IPS DF 4.7 (cell line): ENCODE measurements around the gene ALPL.

Source experiments
- DNase-seq: peaks from one replicate; pipeline ENCODE4 v3.0.0-alpha.2; 2013; ENCODE audit warnings: low spot score; ENCODE audit errors: extremely low read depth

ALPL gene

DNA sequence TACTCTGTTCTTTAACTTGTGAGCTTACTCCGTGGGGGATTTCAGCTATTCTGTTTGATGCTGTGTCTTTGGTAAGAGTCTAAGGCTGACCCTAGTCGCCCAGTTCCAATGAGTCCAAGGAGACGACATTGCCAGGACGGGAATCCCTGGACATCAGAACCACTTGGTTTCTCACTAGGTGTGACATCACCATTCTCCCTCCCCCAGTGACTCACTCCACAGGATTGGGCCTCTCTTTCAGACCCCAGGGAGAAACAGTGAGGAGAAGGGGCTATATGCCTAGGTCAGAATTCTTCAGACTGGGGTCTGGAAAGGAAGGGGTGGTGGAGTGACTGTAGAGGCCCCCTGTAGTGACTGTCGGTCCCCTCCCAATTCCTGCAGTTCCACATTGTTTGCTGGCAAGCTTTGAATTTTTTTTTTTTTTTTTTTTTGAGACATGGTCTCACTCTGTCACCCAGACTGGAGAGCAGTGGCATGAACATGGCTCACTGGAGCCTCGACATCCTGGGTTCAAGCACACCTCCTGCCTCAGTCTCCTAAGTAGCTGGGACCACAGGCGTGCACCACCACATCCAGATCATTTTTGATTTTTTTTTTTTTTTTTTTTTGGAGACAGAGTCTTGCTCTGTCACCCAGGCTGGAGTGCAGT, 21.3 kb downstream of the ALPL start:
- DNase-seq: no peak

- DNase-seq: no peak
These were observed 22.0 kb downstream of the ALPL start for GRCh38 chr1:21531241-21531640.

DNA sequence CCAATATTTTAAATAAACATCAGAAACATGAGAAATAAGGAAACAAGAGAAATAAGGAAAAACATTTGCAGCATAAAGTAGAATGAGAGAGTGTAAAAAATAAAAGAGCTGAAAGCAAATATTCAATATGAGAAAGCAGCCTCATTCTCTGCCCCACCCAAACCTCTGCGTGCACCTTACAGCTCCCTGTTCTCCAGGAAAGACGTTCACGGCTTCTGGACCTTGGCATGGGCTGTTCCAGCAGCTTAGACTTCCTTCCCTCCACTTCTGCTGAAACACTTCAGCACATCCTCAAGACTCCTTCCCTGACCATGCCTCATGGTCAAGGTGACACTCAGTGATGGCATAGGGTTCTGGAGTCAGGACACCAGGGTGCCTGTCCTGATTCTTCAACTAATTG, 23.3 kb downstream of the ALPL start:
- no peak for DNase-seq

- no peak for DNase-seq
These were observed 23.8 kb downstream of the ALPL start for GRCh38 chr1:21532992-21533534.

DNA sequence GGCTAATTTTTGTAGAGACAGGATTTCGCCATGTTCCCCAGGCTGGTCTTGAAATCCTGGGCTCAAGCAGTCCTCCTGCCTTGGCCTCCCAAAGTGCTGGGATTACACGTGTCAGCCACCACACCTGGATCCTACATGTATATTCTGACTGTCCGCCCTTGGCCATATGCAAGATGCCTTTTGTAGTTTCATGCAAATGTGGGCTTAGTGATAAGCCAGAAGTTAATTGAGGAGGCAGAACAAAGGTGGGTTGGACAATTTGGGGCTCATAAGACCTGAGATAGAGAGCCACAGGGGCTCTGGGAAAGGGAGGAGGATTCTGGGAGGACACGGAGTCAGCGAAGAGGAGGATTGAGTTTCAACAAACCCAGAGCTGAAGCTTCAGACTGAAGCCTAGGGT, 24.9 kb downstream of the ALPL start:
- DNase-seq: no peak

DNA sequence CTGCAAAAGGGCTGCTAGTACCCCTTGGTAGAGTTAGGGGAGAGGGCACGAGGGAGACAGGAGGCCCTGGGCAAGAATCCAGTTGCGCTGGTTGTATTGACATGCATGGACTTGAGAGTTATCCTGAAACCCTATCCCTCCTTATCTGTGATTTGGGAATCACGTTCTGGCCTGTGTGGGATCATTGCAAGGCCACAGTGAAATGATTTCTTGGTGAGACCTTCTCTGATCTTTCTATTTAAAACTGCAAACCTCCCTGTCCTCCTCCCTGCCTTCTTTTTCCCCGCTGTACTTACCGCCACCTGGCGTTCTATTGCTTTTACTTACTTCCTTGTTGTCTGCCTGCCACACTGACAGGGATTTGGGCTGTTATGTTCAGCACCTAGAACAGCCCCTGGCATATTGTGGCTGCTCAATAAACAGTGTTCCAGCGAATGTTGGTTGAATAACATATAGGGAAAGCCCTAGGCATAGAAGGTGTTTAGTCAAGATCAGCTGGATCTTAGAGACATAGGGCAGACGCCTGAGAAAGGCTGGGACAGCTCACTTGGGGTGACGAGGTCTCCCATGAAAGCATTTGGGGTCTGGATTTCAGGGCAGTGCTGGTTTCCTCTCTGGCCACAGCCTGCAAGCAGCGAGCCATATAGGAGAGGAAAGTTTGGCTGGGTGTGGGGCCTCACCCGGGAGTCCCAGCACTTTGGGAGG, 25.6 kb downstream of the ALPL start:
- DNase-seq: no peak

DNA sequence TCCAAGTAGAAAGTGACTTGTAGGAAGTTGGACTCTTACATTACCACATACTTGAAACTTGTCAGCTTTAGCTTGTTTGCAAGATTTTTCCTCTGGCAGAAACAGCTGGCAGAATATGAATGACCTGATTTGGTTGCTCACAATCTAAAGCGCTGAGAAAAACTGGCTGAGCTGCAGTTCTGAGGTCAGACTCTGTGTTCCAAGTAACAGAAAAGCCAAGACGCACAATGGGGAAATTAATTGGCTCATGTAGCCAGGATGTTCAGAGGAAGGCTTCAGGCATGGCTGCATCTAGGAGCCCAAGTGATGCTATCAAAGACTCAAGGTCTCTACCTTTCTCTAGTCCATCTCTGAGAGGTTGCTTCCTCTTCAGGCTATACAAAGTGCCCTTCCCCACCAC, 27.0 kb downstream of the ALPL start:
- no peak for DNase-seq

GRCh38 chr1:21537511-21537931, 28.3 kb downstream of the ALPL start:
- DNase-seq: no peak

- no peak for DNase-seq
These were observed 28.9 kb downstream of the ALPL start for GRCh38 chr1:21537932-21538630.

DNA sequence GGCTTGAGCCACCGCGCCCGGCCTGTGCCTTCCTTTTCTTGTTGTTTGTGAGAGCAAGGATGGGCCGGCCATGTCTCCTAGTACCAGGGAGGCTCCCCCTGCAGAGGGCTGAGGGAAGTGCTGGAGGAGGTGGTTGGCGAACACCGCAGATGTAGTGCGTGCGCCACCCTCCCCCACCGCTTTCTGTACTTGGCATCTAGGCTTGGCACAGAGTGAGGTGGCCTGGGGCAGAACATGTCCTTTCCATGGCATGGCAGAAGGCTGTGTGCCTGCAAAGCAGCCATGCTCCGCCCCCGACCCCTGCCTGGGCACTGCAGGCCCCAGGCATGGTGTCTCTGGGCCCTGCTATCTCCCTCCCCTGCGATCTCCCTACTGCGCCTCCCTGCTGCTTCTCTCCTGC, 30.7 kb downstream of the ALPL start:
- DNase-seq: no peak

GRCh38 chr1:21541329-21541728, 32.1 kb downstream of the ALPL start:
- no peak for DNase-seq

DNA sequence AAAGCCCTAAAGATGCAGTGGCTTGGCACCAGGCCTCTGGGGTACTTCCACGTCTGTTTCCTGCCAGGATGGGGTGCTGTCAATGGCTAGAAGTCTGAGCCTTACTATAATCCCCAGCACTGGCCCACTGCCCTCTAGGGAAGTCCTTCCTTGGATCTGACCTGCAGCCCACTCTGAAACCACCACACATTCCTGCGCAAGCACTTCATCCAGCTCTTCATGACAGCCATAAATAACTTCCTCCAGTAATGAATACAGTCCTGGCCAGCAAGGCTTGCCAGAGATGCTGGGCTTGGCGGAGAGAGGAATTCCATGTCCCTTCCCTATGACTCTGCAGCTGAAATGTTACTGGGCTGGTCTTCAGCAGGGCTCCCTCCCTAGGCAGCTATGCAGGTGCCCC, 32.6 kb downstream of the ALPL start:
- DNase-seq: no peak

- no peak for DNase-seq
These were observed 34.4 kb downstream of the ALPL start for GRCh38 chr1:21543598-21543997.

- no peak for DNase-seq
These were observed 34.9 kb downstream of the ALPL start for GRCh38 chr1:21544095-21544494.

- DNase-seq: no peak
These were observed 37.1 kb downstream of the ALPL start for GRCh38 chr1:21546122-21546825.

DNA sequence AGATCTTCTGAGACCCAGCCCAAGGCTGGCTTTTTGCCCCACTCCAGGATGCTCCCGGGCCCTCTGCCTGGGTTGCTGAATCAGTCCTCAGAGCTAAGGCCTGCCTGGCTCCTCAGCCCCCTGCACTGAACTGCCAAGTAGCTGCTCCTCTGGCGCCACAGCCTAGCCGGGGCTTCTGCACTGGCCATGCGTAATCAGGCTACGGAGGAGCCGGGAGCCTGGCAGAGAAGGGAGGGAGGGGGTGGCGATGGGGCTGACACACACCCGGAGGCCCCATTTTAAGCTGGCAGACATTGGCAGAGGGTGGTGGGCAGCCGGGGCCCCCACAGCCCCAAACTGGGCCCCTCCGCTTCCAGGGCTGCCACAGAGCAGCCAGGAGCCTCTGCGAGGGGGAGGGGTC, 38.7 kb downstream of the ALPL start:
- DNase-seq: no peak

DNA sequence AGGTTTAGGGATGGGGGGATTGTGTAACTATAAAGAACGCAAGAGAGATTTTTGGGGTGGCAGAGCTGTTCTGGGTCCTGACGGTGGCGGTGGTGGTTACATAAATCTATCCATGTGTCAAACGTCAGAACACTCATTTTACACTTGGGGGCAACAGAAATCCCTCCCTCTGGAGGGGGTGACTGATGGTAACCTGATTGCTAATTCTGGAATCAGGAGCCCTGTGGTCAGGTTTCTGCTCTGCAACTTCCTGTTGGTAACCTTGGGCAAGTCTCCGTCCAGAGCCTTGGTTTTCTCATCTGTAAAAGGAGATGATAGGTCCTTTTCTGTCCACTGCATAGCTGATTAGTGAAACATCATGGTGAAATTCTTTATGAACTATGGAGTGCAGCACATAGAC, 40.9 kb downstream of the ALPL start:
- no peak for DNase-seq

DNA sequence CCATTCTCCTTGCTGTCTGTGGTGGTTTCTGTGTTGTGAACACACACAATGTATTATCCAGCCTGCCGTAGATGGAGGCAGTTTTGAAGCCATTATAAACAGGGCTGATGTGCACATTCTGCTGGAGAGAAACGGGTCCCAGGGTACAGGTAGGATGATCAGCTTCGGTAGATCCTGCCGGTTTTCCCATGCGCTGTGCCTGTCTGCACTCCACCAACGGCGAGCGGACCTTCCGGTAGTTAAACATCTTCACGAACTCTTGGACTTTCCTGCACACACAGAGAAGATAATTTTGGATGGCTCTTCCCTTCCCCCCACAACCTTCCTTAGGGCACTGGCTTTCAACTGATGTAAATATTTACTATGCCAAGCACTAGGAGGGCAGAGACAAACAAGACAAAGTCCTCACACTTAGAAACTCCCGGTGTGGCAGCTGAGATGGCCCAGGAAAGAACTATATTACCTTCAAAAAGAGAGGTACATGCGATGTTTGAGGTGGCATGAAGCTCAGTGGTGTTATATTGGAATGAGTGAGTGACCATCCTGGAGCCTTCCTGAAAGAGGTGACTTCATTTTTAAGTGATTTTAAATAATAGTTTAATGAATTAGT, 41.7 kb downstream of the ALPL start:
- DNase-seq: no peak

GRCh38 chr1:21552715-21553114, 43.5 kb downstream of the ALPL start:
- no peak for DNase-seq

- no peak for DNase-seq
These were observed 44.1 kb downstream of the ALPL start for GRCh38 chr1:21553116-21553926.
